CD8-positive, alpha-beta memory T cell (primary cell): Measurements from ENCODE around the gene TRAPPC5. TPM values are rescaled to one million over a fixed set of nuclear protein-coding genes. Genes with fewer than 3 reads are reported as not detected.
A peak's percentile ranks its signal among the peaks of the same experiment; 100 is the strongest.

ENCODE experiments used
- CTCF ChIA-PET: fragments of 350-600 bp; sonication (Branson Sonifier 250); formaldehyde crosslinking; loops from one replicate; lab custom pipeline; 2021; ENCODE audit warnings: antibody characterized with exemption; lab: Charles Lee
- POLR2A ChIA-PET: fragments of 350-600 bp; sonication (Branson Sonifier 250); formaldehyde crosslinking; loops from one replicate; lab custom pipeline; 2021; ENCODE audit warnings: antibody characterized with exemption; lab: Charles Lee
- DNase-seq, 5 donors: peaks; one replicate each; pipeline versions ENCODE4 v3.0.0 to v3.0.0-alpha.2; 2020 to 2022; ENCODE audit warnings: mixed read lengths in 1 of 5
- H3K27ac ChIP-seq: one replicate; pipeline ENCODE4 v1.7.0; 2013; ENCODE audit warnings: low read depth, mild to moderate bottlenecking, low read length, moderate library complexity
- H3K27me3 ChIP-seq: 2 replicates; pipeline ENCODE4 v1.7.0; 2013; ENCODE audit warnings: low read length, mild to moderate bottlenecking; ENCODE audit not compliant: insufficient read depth, poor library complexity, severe bottlenecking
- H3K36me3 ChIP-seq: 2 replicates; pipeline ENCODE4 v1.7.0; 2013; ENCODE audit warnings: mild to moderate bottlenecking, low read length, moderate library complexity; ENCODE audit not compliant: insufficient read depth
- H3K4me1 ChIP-seq: 2 replicates; pipeline ENCODE4 v1.7.0; 2013; ENCODE audit warnings: mild to moderate bottlenecking, low read length, moderate library complexity; ENCODE audit not compliant: insufficient read depth
- H3K4me3 ChIP-seq: 2 replicates; pipeline ENCODE4 v1.7.0; 2013; ENCODE audit warnings: mild to moderate bottlenecking, low read length
- H3K9me3 ChIP-seq: 2 replicates; pipeline ENCODE4 v1.7.0; 2013; ENCODE audit warnings: mild to moderate bottlenecking, low read length
- H3K27ac Mint-ChIP-seq, 8 donors: one replicate each; pipeline ENCODE4 v1.8.0; 2020 to 2021; ENCODE audit warnings: mixed read lengths in 8 of 8, mild to moderate bottlenecking in 6 of 8, inconsistent platforms in 3 of 8, moderate library complexity in 3 of 8
- H3K27me3 Mint-ChIP-seq, 2 donors: one replicate each; pipeline ENCODE4 v1.8.0; 2020 to 2021; ENCODE audit warnings: mixed read lengths in 2 of 2, mild to moderate bottlenecking in 1 of 2, moderate library complexity in 1 of 2
- H3K36me3 Mint-ChIP-seq, 3 donors: one replicate each; pipeline ENCODE4 v1.8.0; 2020 to 2021; ENCODE audit warnings: mixed read lengths in 3 of 3, inconsistent platforms in 1 of 3, mild to moderate bottlenecking in 1 of 3
- H3K4me1 Mint-ChIP-seq, 3 donors: one replicate each; pipeline ENCODE4 v1.8.0; 2020 to 2021; ENCODE audit warnings: mixed read lengths in 3 of 3, inconsistent platforms in 1 of 3, mild to moderate bottlenecking in 1 of 3
- H3K4me3 Mint-ChIP-seq, 7 donors: one replicate each; pipeline ENCODE4 v1.8.0; 2020 to 2021; ENCODE audit warnings: mixed read lengths in 7 of 7, mild to moderate bottlenecking in 6 of 7, moderate library complexity in 4 of 7, inconsistent platforms in 2 of 7
- H3K9me3 Mint-ChIP-seq, 5 donors: one replicate each; pipeline ENCODE4 v1.8.0; 2020 to 2022; ENCODE audit warnings: mixed read lengths in 5 of 5, mild to moderate bottlenecking in 3 of 5, moderate library complexity in 2 of 5, inconsistent platforms in 1 of 5
- polyA plus RNA-seq: library from polyadenylated mRNA; unstranded; fragments of 300-500 nt; fragmentation: Illumina TruSeq; gene quantifications from one replicate; pipeline ENCODE4 v1.2.3, GENCODE V29; 2021
- total RNA-seq, 2 experiments: library from RNA; stranded (reverse); gene quantifications; one replicate each; pipeline ENCODE4 v1.2.3, GENCODE V29; 2021

TRAPPC5 gene
- total and polyA plus RNA-seq, 3 experiments from 2014 or later = 63.5 to 155 (median 70.1) TPM

DNA sequence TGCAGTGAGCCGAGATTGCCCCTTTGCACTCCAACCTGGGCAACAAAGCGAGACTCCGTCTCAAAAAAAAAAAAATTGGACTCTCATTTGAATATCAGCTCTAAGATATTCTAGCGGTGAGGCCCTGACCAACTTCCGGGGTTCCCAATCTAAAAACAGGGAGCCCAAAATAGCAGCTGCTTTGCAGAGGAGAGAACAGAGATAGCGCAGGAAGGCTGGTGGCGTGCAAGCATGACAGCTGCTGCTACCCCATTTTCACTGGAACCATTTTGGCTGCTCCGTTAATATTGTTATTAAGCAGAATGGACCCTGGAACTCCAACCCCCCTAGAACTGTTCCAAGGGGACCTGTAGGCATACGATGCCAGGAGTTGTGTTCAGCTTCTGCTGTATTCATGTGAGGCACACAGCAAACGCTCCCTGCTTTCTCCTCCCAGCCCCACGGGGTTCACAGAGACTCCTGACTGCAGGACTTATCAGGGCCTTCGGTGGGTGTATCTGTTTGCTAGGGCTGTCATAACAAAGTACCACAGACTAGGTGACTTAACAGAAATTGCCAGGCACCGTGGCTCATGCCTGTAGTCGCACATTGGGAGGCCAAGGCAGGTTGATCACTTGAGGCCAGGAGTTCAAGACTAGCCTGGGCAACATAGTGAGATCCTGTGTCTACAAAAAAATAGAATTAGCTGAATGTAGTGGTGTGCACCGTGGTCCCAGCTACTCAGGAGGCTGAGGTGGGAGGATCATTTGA lies 32.2 kb upstream of the TRAPPC5 start:
- CTCF ChIA-PET = interaction anchor here (1.3 to 6.4 kb wide), 3 partner anchors 25 to 152 kb away, joined by 3 to 33 read pairs (median 5); partner anchors contain the start of gene TRAPPC5
- Histone ChIP-seq H3K4me1 (peaks cover 7% of the 10 kb centered on the region), H3K27me3 (no peaks in the 10 kb centered on the region), H3K4me3 (no peak overlapping the region), H3K27ac (no peak overlapping the region), H3K36me3 (no peaks in the 10 kb centered on the region), H3K9me3 (no peaks in the 10 kb centered on the region)
- no peaks in the 10 kb centered on the region for H3K9me3 Mint-ChIP-seq
- H3K27me3 Mint-ChIP-seq = peaks cover 0 to 5% of the 10 kb centered on the region in 2 donors
- H3K36me3 Mint-ChIP-seq = peaks cover 0 to 30% (median 2%) of the 10 kb centered on the region in 3 donors
- H3K27ac Mint-ChIP-seq = no peak overlapping the region
- DNase-seq = no peak
- peaks cover 9 to 17% (median 11%) of the 10 kb centered on the region in 3 donors for H3K4me1 Mint-ChIP-seq
- POLR2A ChIA-PET = interaction anchor here (0.7 kb wide), 1 partner anchor 9 kb away, joined by 3 read pairs; no protein-coding TSS in a partner anchor
- no peak overlapping the region for H3K4me3 Mint-ChIP-seq

DNA sequence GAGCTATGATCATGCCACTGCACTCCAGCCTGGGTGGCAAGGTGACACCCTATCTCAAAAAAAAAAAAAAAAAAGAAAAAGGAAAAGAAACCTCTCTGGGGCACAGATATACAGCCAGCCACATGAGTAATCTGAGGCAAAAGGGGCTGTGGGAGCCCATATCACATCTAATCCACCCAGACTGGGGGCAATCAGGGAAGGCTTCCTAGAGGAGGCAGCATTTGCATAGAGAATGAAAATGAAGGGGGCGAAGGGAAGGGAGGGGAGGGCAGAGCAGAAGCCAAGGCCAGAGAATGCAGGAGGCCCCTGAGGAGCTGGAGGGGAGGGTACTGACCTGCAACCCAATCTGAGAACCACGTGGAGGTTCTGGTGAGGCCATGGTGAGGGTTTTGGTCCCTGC lies 30.5 kb upstream of the TRAPPC5 start:
- ChIA-PET POLR2A (interaction anchor here (0.7 to 0.9 kb wide), 2 partner anchors 31 to 548 kb away, joined by 3 to 7 read pairs; partner anchors contain the start of gene TRAPPC5), CTCF (interaction anchor here (1.3 to 6.4 kb wide), 3 partner anchors 23 to 82 kb away, joined by 3 to 33 read pairs (median 7); partner anchors contain the start of gene TRAPPC5)
- Histone ChIP-seq H3K4me1 (peaks cover 7% of the 10 kb centered on the region), H3K27ac (no peak overlapping the region), H3K9me3 (no peaks in the 10 kb centered on the region), H3K36me3 (no peaks in the 10 kb centered on the region), H3K4me3 (no peak overlapping the region), H3K27me3 (no peaks in the 10 kb centered on the region)
- Mint-ChIP-seq H3K27ac (peak overlapping the region in 1 of 8 donors; percentile 22), H3K4me3 (peak overlapping the region in 1 of 7 donors; percentile 10), H3K36me3 (peaks cover 0 to 21% (median 2%) of the 10 kb centered on the region in 3 donors), H3K9me3 (no peaks in the 10 kb centered on the region), H3K27me3 (peaks cover 0 to 5% of the 10 kb centered on the region in 2 donors), H3K4me1 (peaks cover 9 to 17% (median 11%) of the 10 kb centered on the region in 3 donors)
- no peak for DNase-seq

DNA sequence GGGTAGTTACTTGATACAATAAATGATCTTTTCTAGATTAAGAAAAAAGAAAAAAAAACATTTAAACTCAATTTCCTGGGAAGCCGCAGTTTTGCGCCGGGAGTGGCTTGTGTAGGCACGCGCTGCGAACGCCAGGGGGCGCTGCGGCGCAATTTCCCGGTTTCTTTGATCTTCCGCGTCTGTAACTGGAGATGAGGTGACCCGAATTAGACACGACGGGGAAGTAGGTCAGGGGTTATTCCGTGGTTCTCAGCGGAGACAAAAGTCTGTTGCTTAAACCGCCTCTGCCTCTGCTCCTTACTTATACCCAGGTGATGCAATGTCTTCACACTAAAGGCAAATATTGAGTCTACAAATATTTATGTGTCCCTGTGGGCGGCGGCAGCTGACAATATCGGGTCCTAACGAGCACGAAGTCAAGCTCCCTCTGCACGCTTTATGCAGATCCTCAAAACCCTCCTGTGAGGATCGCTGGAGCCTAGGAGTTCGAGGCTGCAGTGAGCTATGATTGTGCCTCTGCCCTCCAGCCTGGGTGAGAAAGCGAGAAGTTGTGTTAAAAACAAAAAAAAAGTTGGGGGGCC lies 28.5 kb upstream of the TRAPPC5 start:
- H3K27me3 ChIP-seq = no peaks in the 10 kb centered on the region
- peak; percentile 82 to 89 (median 85) for DNase-seq
- H3K36me3 Mint-ChIP-seq = peaks cover 0 to 7% (median 0%) of the 10 kb centered on the region in 3 donors
- ChIA-PET POLR2A (no interaction called here), CTCF (interaction anchor here (0.7 to 6.4 kb wide), 9 partner anchors 10 to 148 kb away, joined by 3 to 33 read pairs (median 3); partner anchors contain the start of gene TRAPPC5)
- peak overlapping the region; percentile 39 for H3K27ac ChIP-seq
- peak overlapping the region; percentile 45 to 84 (median 76) for H3K4me3 Mint-ChIP-seq
- no peaks in the 10 kb centered on the region for H3K36me3 ChIP-seq
- peak overlapping the region; percentile 73 for H3K4me3 ChIP-seq
- no peaks in the 10 kb centered on the region for H3K9me3 ChIP-seq
- H3K4me1 ChIP-seq = peaks cover 8% of the 10 kb centered on the region
- no peaks in the 10 kb centered on the region for H3K9me3 Mint-ChIP-seq
- H3K4me1 Mint-ChIP-seq = peaks cover 9 to 12% (median 11%) of the 10 kb centered on the region in 3 donors
- peak overlapping the region; percentile 67 to 99 (median 96) for H3K27ac Mint-ChIP-seq
- peaks cover 0 to 5% of the 10 kb centered on the region in 2 donors for H3K27me3 Mint-ChIP-seq

DNA sequence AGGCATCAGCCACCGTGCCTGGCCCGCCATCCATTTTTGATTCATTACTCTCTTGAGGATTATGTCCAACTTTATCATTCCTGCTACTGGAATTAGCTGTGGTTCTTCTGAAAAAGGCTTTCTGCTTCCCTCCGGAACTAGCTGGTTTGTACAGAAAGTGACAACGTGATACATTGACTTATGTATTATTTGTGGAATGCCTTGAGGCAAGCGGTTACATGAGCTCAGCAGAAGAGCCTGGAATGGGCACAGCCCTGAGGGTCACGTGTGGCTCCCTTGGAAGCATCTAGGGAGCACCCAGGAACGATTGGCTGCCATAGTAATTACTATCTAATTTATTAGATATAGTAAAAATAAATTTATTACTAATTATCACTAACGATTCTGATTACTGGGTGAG lies 26.2 kb upstream of the TRAPPC5 start:
- Histone ChIP-seq H3K27me3 (no peaks in the 10 kb centered on the region), H3K27ac (no peak overlapping the region), H3K4me3 (no peak overlapping the region), H3K36me3 (no peaks in the 10 kb centered on the region), H3K4me1 (peaks cover 20% of the 10 kb centered on the region), H3K9me3 (no peaks in the 10 kb centered on the region)
- peaks cover 0 to 5% of the 10 kb centered on the region in 2 donors for H3K27me3 Mint-ChIP-seq
- no peaks in the 10 kb centered on the region for H3K9me3 Mint-ChIP-seq
- H3K36me3 Mint-ChIP-seq = no peaks in the 10 kb centered on the region
- H3K4me3 Mint-ChIP-seq = no peak overlapping the region
- DNase-seq = no peak
- POLR2A ChIA-PET = no interaction called here
- H3K27ac Mint-ChIP-seq = peak overlapping the region in 3 of 8 donors; percentile 23 to 29 (median 26)
- peaks cover 14 to 19% (median 18%) of the 10 kb centered on the region in 3 donors for H3K4me1 Mint-ChIP-seq
- CTCF ChIA-PET = interaction anchor here (0.6 to 3.4 kb wide), 4 partner anchors 13 to 145 kb away, joined by 3 to 18 read pairs (median 7); partner anchors contain the start of gene TRAPPC5

DNA sequence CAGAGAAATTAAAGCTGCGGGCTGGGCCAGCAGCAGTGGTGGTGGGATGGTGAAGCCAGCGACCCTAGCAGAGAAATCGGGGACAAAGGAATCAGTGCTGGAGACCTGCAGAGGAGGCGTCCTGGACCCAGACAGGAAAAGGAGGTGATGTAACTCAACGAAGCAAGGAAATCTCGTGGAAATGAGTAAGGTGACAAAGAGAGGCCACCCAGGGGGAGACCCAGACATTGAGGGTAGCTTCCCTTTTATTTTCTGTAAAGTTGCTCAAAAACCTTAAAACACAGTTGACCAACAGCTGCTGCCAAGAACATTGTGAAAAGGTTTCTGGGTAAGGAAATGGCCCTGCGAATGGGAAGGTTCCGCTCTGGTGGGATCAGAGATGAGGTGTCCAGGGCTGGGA lies 25.1 kb upstream of the TRAPPC5 start:
- H3K36me3 Mint-ChIP-seq = no peaks in the 10 kb centered on the region
- peak overlapping the region in 1 of 8 donors; percentile 70 for H3K27ac Mint-ChIP-seq
- ChIA-PET CTCF (interaction anchor here (3.4 kb wide), 1 partner anchor 25 kb away, joined by 18 read pairs; the partner anchor contains the start of gene TRAPPC5), POLR2A (no interaction called here)
- Histone ChIP-seq H3K9me3 (no peaks in the 10 kb centered on the region), H3K4me1 (peaks cover 20% of the 10 kb centered on the region), H3K4me3 (no peak overlapping the region), H3K36me3 (no peaks in the 10 kb centered on the region), H3K27ac (no peak overlapping the region), H3K27me3 (no peaks in the 10 kb centered on the region)
- H3K9me3 Mint-ChIP-seq = no peaks in the 10 kb centered on the region
- H3K4me1 Mint-ChIP-seq = peaks cover 14 to 19% (median 18%) of the 10 kb centered on the region in 3 donors
- H3K4me3 Mint-ChIP-seq = no peak overlapping the region
- DNase-seq = no peak
- H3K27me3 Mint-ChIP-seq = peaks cover 0 to 5% of the 10 kb centered on the region in 2 donors

DNA sequence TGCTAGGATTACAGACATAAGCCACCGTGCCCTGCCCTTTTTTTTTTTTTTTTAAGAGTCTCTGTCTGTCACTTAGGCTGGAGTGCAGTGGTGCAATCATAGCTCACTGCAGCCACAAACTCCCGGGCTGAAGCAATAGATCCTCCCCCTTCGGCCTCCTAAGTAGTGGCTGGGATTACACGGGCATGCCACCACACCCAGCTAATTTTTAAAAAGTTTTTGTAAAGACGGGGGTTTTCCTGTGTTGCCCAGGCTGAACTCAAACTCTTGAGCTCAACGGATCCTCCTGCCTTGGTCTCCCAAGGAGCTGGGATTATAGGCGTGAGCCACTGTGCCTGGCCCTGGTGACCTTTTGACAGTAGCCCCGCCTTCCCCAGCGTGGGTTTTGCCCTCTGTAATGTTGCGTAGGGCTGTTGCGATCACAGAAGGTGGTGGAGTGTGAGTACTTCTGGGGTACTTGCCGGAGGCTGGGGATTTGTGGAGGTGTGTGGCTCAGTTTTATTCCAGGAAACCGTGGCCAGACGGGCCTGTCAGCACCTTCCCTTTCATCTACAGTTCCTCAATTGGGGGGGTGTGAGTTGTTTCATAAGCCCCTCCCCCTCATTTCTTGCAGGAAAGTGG lies 23.4 kb upstream of the TRAPPC5 start:
- H3K27me3 ChIP-seq = no peaks in the 10 kb centered on the region
- no peak for DNase-seq
- Mint-ChIP-seq H3K36me3 (no peaks in the 10 kb centered on the region), H3K27ac (peak overlapping the region in 5 of 8 donors; percentile 21 to 74 (median 67)), H3K4me1 (peaks cover 11 to 14% (median 14%) of the 10 kb centered on the region in 3 donors), H3K4me3 (no peak overlapping the region), H3K27me3 (peaks cover 0 to 10% of the 10 kb centered on the region in 2 donors), H3K9me3 (no peaks in the 10 kb centered on the region)
- no peaks in the 10 kb centered on the region for H3K9me3 ChIP-seq
- H3K36me3 ChIP-seq = no peaks in the 10 kb centered on the region
- peaks cover 16% of the 10 kb centered on the region for H3K4me1 ChIP-seq
- no peak overlapping the region for H3K27ac ChIP-seq
- H3K4me3 ChIP-seq = no peak overlapping the region
- ChIA-PET POLR2A (interaction anchor here (0.5 kb wide), 1 partner anchor 610 kb away, joined by 6 read pairs; no protein-coding TSS in a partner anchor), CTCF (interaction anchor here (1.0 to 3.4 kb wide), 3 partner anchors 19 to 273 kb away, joined by 3 to 18 read pairs (median 4); partner anchors contain the start of genes MCEMP1 and TRAPPC5)

DNA sequence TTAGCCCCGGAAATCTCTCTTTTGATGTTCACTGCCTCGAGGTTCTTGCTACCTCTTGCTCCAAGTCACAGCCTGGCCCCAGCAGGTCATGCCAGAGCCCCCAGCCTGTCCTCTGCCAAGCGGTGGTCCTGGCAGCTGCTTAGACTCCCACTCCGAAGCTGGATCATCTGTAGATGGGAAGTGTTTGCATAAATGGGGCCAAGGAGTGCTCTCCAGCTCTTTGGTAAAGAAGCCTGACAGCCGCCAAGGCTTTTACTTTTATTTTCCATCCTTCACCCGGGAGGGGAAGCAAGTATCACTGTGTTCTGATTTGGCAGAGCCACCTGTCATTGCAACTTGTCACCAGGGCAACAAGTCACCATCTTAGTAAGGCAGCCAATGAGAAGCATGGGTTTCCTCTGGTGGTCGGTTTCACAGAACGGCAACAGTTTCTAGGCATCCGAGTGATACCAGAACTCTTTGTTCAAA lies 22.4 kb upstream of the TRAPPC5 start:
- no peaks in the 10 kb centered on the region for H3K9me3 Mint-ChIP-seq
- CTCF ChIA-PET = interaction anchor here (1.7 kb wide), 1 partner anchor 18 kb away, joined by 4 read pairs; the partner anchor contains the start of gene MCEMP1
- H3K4me1 Mint-ChIP-seq = peaks cover 5 to 7% (median 6%) of the 10 kb centered on the region in 3 donors
- Histone ChIP-seq H3K27ac (no peak overlapping the region), H3K4me3 (peak overlapping the region; percentile 30), H3K4me1 (peaks cover 13% of the 10 kb centered on the region), H3K9me3 (no peaks in the 10 kb centered on the region), H3K36me3 (no peaks in the 10 kb centered on the region), H3K27me3 (no peaks in the 10 kb centered on the region)
- H3K36me3 Mint-ChIP-seq = no peaks in the 10 kb centered on the region
- peaks cover 0 to 10% of the 10 kb centered on the region in 2 donors for H3K27me3 Mint-ChIP-seq
- H3K4me3 Mint-ChIP-seq = peak overlapping the region; percentile 40 to 71 (median 67)
- H3K27ac Mint-ChIP-seq = peak overlapping the region in 7 of 8 donors; percentile 20 to 83 (median 74)
- POLR2A ChIA-PET = no interaction called here
- DNase-seq = peak in 2 of 5 donors; percentile 30 to 59
